Ishikawa (cell line): ENCODE data around the gene KCTD5.

Experiments
- CEBPB ChIP-seq: IDR thresholded peaks from 2 replicates; pipeline ENCODE4 v1.6.1; 2012
- CREB1 ChIP-seq: IDR thresholded peaks from 2 replicates; pipeline ENCODE4 v1.6.1; 2012; ENCODE audit warnings: low read depth
- EGR1 ChIP-seq: IDR thresholded peaks from 2 replicates; pipeline ENCODE4 v1.6.1; 2012
- EP300 ChIP-seq: IDR thresholded peaks from 2 replicates; pipeline ENCODE4 v1.6.1; 2012; ENCODE audit warnings: borderline replicate concordance
- FOXM1 ChIP-seq: IDR thresholded peaks from 2 replicates; pipeline ENCODE4 v1.6.1; 2012; ENCODE audit warnings: low read depth, borderline replicate concordance
- NFIC ChIP-seq: IDR thresholded peaks from 2 replicates; pipeline ENCODE4 v1.6.1; 2012
- RAD21 ChIP-seq: IDR thresholded peaks from 2 replicates; pipeline ENCODE4 v1.6.1; 2012; ENCODE audit warnings: low read depth
- TAF1 ChIP-seq: IDR thresholded peaks from 2 replicates; pipeline ENCODE4 v1.6.1; 2012; ENCODE audit warnings: low read depth, mild to moderate bottlenecking
- TCF12 ChIP-seq: IDR thresholded peaks from 2 replicates; pipeline ENCODE4 v1.6.1; 2012; ENCODE audit warnings: low read depth
- TEAD4 ChIP-seq: IDR thresholded peaks from 2 replicates; pipeline ENCODE4 v1.6.1; 2012
- YY1 ChIP-seq: IDR thresholded peaks from 2 replicates; pipeline ENCODE4 v1.6.1; 2012; ENCODE audit warnings: low read depth
- ZBTB7A ChIP-seq: IDR thresholded peaks from 2 replicates; pipeline ENCODE4 v1.6.1; 2012; ENCODE audit warnings: low read depth
- TF ChIP-seq, protein P1 (sequence below): IDR thresholded peaks from 2 replicates; pipeline ENCODE4 v1.6.1; 2012
- TF ChIP-seq, protein P2 (sequence below): IDR thresholded peaks from 2 replicates; pipeline ENCODE4 v1.6.1; 2012
- TF ChIP-seq, protein P3 (sequence below): IDR thresholded peaks from 2 replicates; pipeline ENCODE4 v1.6.1; 2012; ENCODE audit warnings: low read depth, mild to moderate bottlenecking

KCTD5 gene

DNA sequence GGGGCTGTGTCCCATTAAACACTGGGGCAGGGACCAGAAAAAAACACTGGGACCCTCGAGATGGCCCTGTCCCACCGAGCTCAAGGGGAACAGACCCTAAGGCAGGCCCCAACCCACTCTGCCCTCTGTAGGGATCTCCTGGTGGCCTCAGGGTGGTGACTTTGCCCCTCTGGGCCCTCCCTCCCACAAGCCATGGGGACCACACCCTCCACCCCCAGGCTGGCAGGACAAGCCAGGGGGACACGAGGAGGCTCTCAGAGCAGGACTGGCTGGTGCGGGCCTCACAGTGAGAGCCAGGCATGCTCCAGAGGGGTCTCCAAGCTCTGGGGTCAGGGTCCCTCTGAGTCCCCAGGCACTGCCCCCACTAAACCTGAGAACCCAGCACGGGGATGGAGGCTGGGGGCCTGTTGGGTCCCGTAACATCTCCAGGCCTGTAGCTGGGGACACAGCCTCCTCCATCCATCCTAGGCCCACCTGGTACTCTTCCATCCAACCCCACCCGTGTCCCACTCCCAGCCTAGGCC is 55.6 kb downstream of the KCTD5 start:
- TF ChIP-seq ZBTB7A: no peak
- TF ChIP-seq TAF1: no peak
- TF ChIP-seq RAD21: no peak
- TF ChIP-seq, protein P1, sequence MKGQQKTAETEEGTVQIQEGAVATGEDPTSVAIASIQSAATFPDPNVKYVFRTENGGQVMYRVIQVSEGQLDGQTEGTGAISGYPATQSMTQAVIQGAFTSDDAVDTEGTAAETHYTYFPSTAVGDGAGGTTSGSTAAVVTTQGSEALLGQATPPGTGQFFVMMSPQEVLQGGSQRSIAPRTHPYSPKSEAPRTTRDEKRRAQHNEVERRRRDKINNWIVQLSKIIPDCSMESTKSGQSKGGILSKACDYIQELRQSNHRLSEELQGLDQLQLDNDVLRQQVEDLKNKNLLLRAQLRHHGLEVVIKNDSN: no peak
- TF ChIP-seq EGR1: no peak
- no peak for TF ChIP-seq TCF12
- no peak for TF ChIP-seq CEBPB
- no peak for TF ChIP-seq EP300
- TF ChIP-seq, protein P2, sequence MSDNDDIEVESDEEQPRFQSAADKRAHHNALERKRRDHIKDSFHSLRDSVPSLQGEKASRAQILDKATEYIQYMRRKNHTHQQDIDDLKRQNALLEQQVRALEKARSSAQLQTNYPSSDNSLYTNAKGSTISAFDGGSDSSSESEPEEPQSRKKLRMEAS: no peak
- TF ChIP-seq NFIC: no peak
- no peak for TF ChIP-seq FOXM1
- TF ChIP-seq, protein P3, sequence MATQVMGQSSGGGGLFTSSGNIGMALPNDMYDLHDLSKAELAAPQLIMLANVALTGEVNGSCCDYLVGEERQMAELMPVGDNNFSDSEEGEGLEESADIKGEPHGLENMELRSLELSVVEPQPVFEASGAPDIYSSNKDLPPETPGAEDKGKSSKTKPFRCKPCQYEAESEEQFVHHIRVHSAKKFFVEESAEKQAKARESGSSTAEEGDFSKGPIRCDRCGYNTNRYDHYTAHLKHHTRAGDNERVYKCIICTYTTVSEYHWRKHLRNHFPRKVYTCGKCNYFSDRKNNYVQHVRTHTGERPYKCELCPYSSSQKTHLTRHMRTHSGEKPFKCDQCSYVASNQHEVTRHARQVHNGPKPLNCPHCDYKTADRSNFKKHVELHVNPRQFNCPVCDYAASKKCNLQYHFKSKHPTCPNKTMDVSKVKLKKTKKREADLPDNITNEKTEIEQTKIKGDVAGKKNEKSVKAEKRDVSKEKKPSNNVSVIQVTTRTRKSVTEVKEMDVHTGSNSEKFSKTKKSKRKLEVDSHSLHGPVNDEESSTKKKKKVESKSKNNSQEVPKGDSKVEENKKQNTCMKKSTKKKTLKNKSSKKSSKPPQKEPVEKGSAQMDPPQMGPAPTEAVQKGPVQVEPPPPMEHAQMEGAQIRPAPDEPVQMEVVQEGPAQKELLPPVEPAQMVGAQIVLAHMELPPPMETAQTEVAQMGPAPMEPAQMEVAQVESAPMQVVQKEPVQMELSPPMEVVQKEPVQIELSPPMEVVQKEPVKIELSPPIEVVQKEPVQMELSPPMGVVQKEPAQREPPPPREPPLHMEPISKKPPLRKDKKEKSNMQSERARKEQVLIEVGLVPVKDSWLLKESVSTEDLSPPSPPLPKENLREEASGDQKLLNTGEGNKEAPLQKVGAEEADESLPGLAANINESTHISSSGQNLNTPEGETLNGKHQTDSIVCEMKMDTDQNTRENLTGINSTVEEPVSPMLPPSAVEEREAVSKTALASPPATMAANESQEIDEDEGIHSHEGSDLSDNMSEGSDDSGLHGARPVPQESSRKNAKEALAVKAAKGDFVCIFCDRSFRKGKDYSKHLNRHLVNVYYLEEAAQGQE: no peak
- TF ChIP-seq CREB1: no peak
- no peak for TF ChIP-seq TEAD4
- TF ChIP-seq YY1: no peak

DNA sequence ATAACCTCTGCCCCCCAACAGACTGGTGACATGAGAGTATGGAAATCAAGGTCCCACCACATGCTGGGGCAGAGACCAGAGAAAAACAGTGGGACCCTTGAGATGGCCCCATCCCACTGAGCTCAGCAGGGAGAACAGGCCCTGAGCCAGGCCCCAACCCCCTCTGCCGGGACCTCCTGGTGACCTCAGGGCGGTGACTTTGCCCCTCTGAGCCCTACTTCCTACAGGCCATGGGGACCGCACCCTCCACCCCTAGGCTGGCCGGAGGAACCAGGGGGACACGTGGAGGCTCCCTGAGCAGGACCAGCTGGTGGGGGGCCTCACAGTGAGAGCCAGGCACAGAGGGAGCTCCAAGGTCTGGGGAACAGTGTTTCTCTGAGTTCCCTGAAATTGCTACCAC is 56.3 kb downstream of the KCTD5 start:
- TF ChIP-seq CEBPB (no peak), RAD21 (no peak), YY1 (no peak), TAF1 (no peak), FOXM1 (no peak), EP300 (no peak), CREB1 (no peak), TEAD4 (no peak), ZBTB7A (no peak), EGR1 (no peak), NFIC (no peak), TCF12 (no peak)
- TF ChIP-seq, protein P3: no peak
- TF ChIP-seq, protein P2: no peak
- TF ChIP-seq, protein P1: no peak

DNA sequence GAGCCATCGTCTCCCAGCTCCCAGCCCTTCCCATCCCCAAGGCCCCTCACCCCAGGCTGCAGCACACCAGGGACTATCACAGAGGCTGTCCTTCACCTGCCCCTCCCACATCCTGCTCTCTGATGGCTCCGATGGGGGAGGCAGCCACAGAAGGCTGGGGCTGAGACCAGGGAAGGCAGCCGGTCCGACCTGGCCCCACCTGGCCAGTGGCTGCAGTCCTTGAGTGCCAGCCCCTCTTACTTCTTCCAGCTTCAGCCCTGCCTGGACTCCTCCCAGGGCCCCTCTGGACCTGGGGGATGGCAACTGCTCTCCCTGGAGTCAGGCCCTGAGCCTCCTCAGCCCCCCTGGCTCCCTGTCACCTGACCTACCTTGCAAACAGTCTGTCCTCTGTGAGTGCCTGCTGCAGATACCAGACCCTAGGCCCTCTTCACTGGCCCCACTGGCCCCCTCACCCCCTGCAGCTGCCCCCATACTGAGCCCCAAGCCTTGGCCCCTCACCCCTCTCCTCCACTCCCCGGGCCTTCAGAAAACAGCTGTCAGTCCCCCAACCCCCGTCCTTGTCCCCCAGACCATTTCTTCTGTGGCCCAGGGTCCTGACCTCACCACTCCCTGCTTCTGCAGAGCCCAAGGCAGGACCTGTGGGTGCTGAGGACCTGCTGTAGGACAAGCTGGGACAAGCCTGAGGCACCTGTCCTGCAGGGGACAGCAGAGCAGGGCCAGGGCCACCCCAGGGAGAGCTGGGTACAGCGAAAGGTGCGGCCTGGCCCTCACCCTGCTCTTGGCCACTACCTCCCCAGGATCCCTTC is 57.5 kb downstream of the KCTD5 start:
- TF ChIP-seq TCF12: no peak
- TF ChIP-seq NFIC: no peak
- TF ChIP-seq FOXM1: no peak
- TF ChIP-seq TAF1: no peak
- TF ChIP-seq YY1: no peak
- TF ChIP-seq, protein P1: no peak
- TF ChIP-seq TEAD4: no peak
- no peak for TF ChIP-seq CREB1
- TF ChIP-seq EP300: no peak
- TF ChIP-seq CEBPB: no peak
- TF ChIP-seq, protein P3: no peak
- TF ChIP-seq ZBTB7A: no peak
- TF ChIP-seq EGR1: no peak
- TF ChIP-seq, protein P2: no peak
- no peak for TF ChIP-seq RAD21
